Mucosa of rectum (tissue), 2 donors: Measurements from ENCODE around the gene SYCP2.

Source experiments
- H3K27ac ChIP-seq, 2 donors: one replicate each; pipeline ENCODE4 v1.7.0; 2013; ENCODE audit warnings: inconsistent platforms in 2 of 2, low read depth in 2 of 2, low read length in 2 of 2
- H3K27me3 ChIP-seq, 2 donors: one replicate each; pipeline ENCODE4 v1.7.0; 2013; ENCODE audit warnings: low read length in 2 of 2; ENCODE audit not compliant: control insufficient read depth in 2 of 2, insufficient read depth in 2 of 2
- H3K36me3 ChIP-seq, 2 donors: one replicate each; pipeline ENCODE4 v1.7.0; 2013; ENCODE audit warnings: low read length in 2 of 2; ENCODE audit not compliant: control insufficient read depth in 2 of 2, insufficient read depth in 2 of 2
- H3K4me1 ChIP-seq, 2 donors: one replicate each; pipeline ENCODE4 v1.7.0; 2013; ENCODE audit warnings: low read length in 2 of 2, mild to moderate bottlenecking in 1 of 2; ENCODE audit not compliant: control insufficient read depth in 2 of 2, insufficient read depth in 2 of 2
- H3K4me3 ChIP-seq, 2 donors: one replicate each; pipeline ENCODE4 v1.7.0; 2013; ENCODE audit warnings: low read length in 2 of 2
- H3K9ac ChIP-seq, 2 donors: one replicate each; pipeline ENCODE4 v1.7.0; 2013; ENCODE audit warnings: low read length in 2 of 2, low read depth in 1 of 2, mild to moderate bottlenecking in 1 of 2
- H3K9me3 ChIP-seq, 2 donors: one replicate each; pipeline ENCODE4 v1.7.0; 2013; ENCODE audit warnings: low read length in 2 of 2; ENCODE audit not compliant: control insufficient read depth in 2 of 2
- donor health status: healthy.
- donor health status: Normal muscosa, but diverticular disease.

SYCP2 gene

GRCh38 chr20:59831024-59831915 is 102.2 kb downstream of the SYCP2 start:
- Histone ChIP-seq H3K9ac (no peak overlapping the region), H3K27ac (no peak overlapping the region), H3K9me3 (no peaks in the 10 kb centered on the region), H3K36me3 (no peaks in the 10 kb centered on the region), H3K4me1 (peaks cover 6 to 14% of the 10 kb centered on the region in 2 donors), H3K4me3 (no peak overlapping the region), H3K27me3 (no peaks in the 10 kb centered on the region)

- H3K9me3 ChIP-seq = no peaks in the 10 kb centered on the region
- H3K36me3 ChIP-seq = no peaks in the 10 kb centered on the region
- H3K27ac ChIP-seq = no peak overlapping the region
- no peak overlapping the region for H3K4me3 ChIP-seq
- H3K27me3 ChIP-seq = no peaks in the 10 kb centered on the region
- peaks cover 2 to 14% of the 10 kb centered on the region in 2 donors for H3K4me1 ChIP-seq
- no peak overlapping the region for H3K9ac ChIP-seq
These were observed 102.8 kb downstream of the SYCP2 start for GRCh38 chr20:59830665-59831023.

DNA sequence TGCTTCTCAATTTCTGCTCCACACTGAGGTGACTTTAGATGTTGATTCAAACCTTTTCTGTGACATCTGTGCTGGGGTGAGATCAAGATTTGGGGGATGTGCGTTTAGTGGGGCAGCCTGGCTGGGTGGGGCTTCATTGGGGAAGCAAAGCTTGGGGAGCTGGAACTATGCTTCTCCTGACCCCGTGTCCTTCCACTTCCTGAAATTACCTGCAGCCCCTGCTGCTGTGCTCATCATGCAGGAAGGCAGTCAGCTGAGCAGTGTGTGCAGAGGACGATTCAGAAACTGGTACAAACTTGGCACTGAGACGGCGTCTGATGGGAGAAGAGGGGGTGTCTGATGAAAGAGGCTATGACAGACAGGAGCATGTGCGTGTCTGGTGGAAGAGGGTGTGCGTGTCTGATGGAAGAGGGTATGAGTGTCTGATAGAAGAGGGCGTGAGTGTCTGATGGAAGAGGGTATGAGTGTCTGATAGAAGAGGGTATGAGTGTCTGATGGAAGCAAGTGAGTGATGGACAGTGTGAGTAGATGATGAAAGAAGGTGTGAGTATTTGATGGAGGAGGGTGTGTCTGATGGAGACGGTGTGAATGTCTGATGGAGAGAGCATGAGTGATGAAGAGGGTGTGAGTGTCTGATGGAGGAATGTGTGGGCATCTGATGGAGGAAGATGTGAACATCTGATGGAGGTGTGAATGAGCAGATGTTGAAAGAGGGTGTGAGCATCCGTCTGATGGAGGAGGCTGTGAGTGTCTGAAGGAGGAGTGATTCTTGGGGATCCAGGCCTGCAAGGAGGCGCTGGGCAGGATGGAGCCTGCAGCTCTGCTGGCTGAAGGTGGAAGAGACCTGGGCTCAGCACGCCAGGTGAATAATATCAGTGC is 103.4 kb downstream of the SYCP2 start:
- Histone ChIP-seq H3K4me3 (no peak overlapping the region), H3K36me3 (no peaks in the 10 kb centered on the region), H3K9ac (no peak overlapping the region), H3K4me1 (peaks cover 2 to 17% of the 10 kb centered on the region in 2 donors), H3K9me3 (no peaks in the 10 kb centered on the region), H3K27me3 (no peaks in the 10 kb centered on the region), H3K27ac (no peak overlapping the region)

GRCh38 chr20:59829054-59829785 is 104.2 kb downstream of the SYCP2 start:
- Histone ChIP-seq H3K36me3 (no peaks in the 10 kb centered on the region), H3K9ac (no peak overlapping the region), H3K4me3 (no peak overlapping the region), H3K9me3 (no peaks in the 10 kb centered on the region), H3K27ac (no peak overlapping the region), H3K4me1 (peaks cover 5 to 17% of the 10 kb centered on the region in 2 donors), H3K27me3 (no peaks in the 10 kb centered on the region)

DNA sequence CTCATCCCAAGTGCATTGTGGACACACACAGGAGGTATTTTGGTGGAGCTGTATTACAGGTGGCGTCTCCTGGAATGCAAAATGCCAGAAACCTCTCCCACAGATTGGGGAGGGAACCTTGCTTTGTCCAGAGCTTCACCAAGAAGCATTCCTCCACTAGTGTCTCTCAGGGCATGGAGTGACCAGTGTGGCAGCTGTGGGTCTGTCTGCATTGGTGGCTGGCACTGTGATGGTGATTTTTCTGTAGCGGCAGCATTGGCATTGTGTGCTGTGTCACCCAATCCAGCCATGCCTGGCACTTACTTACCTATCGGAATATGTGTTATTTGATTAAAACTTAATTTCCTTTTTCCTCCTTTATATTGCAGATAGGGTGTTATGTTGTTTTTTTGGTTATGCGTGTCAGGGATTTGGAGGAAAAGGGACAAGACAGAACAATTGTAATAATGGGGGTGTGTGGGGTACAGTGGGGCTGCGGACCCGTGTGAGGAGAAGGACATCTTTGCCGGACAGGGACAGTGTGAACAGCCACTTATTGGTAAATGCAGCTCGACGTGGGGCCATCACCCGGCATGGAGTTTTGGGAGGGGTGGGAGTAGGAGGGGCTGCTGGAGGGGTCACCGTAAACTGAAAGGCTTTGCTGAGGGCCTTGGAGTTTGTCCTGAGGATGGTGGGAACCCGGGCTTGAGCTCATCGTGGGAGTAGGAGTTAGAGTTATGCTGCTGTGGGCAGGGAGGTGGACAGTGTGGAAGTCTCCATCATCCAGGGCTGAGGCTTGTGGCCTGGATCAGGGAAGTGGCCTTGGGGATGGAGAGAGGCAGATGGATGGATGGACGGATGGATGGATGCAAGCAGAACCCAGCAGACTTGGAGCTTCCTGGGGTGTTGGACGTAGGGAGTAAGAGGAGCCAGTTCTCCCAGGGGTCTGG is 105.0 kb downstream of the SYCP2 start:
- H3K9me3 ChIP-seq = no peaks in the 10 kb centered on the region
- H3K4me3 ChIP-seq = no peak overlapping the region
- no peaks in the 10 kb centered on the region for H3K36me3 ChIP-seq
- no peak overlapping the region for H3K27ac ChIP-seq
- H3K4me1 ChIP-seq = peaks cover 5 to 17% of the 10 kb centered on the region in 2 donors
- no peaks in the 10 kb centered on the region for H3K27me3 ChIP-seq
- no peak overlapping the region for H3K9ac ChIP-seq

DNA sequence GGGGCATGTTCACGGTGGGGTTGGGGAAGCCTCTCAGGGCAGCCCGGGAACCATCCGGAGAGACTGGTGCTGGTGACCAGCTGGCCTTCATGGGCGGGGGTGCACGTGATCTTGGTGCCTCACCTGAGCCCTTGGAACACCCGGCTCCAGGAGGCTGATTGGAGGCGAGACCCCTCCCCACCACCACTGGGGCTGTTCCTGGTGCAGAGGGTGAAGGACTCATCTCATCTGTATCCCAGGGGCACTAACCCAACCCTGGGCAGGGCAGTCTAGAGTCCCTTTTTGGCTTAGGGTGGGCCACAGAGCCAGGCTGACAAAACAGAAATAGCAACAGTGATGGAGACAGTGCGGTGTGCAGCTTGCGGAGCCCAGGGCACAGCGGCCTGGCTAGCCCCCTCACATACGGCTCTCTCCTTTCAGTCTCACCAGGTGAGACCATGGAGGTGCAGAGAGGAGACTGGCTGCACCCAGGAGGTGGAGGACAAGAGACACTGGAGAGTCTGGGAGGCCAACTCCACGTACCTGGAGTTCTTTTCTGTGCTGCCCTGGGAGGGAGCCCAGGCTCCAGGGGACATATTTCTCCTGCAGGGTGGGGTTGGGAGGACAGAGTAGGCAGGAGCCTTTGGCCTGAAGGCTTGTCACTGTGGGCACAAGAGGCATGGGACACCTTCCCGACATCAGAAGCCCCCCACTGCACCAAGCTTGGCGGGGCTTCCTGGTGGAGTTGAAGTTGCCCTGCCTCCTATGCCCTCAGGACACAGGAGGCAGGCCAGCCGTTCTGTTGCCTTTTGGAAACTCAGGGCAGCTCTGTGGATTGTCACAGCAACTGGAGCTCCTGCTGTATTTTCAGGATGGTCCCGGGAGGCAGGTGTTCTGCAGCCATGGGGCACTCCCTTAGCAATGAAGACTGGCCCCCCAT is 106.0 kb downstream of the SYCP2 start:
- Histone ChIP-seq H3K4me3 (no peak overlapping the region), H3K9me3 (no peaks in the 10 kb centered on the region), H3K27me3 (no peaks in the 10 kb centered on the region), H3K27ac (peak overlapping the region; percentile 76 to 78), H3K4me1 (peaks cover 5 to 17% of the 10 kb centered on the region in 2 donors), H3K9ac (peak overlapping the region in 1 of 2 donors; percentile 46), H3K36me3 (no peaks in the 10 kb centered on the region)

- Histone ChIP-seq H3K27ac (peak overlapping the region; percentile 76 to 78), H3K9ac (peak overlapping the region in 1 of 2 donors; percentile 46), H3K4me1 (peaks cover 5 to 17% of the 10 kb centered on the region in 2 donors)
These were observed 107.3 kb downstream of the SYCP2 start for GRCh38 chr20:59825944-59826759.

GRCh38 chr20:59825563-59825920 is 107.9 kb downstream of the SYCP2 start:
- H3K27ac ChIP-seq = no peak overlapping the region
- H3K4me1 ChIP-seq = peaks cover 5 to 17% of the 10 kb centered on the region in 2 donors

More at GRCh38 chr20:59825944-59826759, 107.3 kb downstream of the SYCP2 start:
- H3K4me3 ChIP-seq = no peak overlapping the region
- H3K9me3 ChIP-seq = no peaks in the 10 kb centered on the region
- H3K27me3 ChIP-seq = no peaks in the 10 kb centered on the region
- H3K36me3 ChIP-seq = no peaks in the 10 kb centered on the region

More at GRCh38 chr20:59825563-59825920, 107.9 kb downstream of the SYCP2 start:
- Histone ChIP-seq H3K4me3 (no peak overlapping the region), H3K9ac (no peak overlapping the region), H3K9me3 (no peaks in the 10 kb centered on the region), H3K27me3 (no peaks in the 10 kb centered on the region), H3K36me3 (no peaks in the 10 kb centered on the region)
